HG03039 (cell line): ENCODE data around the gene NLRC5.
A peak's percentile ranks its signal among the peaks of the same experiment; 100 is the strongest.

Experiments
- ATAC-seq: cut with Tn5 transposase; IDR thresholded peaks from one replicate; pipeline ENCODE4 v1.9.1; 2021; ENCODE audit warnings: mild to moderate bottlenecking, moderate library complexity; ENCODE audit not compliant: unreplicated experiment

Gene NLRC5

GRCh38 chr16:57022445-57022844 is 33.1 kb downstream of the NLRC5 start:
- ATAC-seq = no peak

GRCh38 chr16:57023541-57024249 is 34.3 kb downstream of the NLRC5 start:
- no peak for ATAC-seq

- no peak for ATAC-seq
Observed at GRCh38 chr16:57024894-57025680, 35.7 kb downstream of the NLRC5 start.

GRCh38 chr16:57025941-57026777 is 36.8 kb downstream of the NLRC5 start:
- ATAC-seq = no peak

GRCh38 chr16:57026778-57027062 is 37.4 kb downstream of the NLRC5 start:
- no peak for ATAC-seq

- no peak for ATAC-seq
Observed at GRCh38 chr16:57027067-57027466, 37.7 kb downstream of the NLRC5 start.

- no peak for ATAC-seq
Observed at GRCh38 chr16:57028086-57028485, 38.7 kb downstream of the NLRC5 start.

- ATAC-seq = no peak
Observed at GRCh38 chr16:57029161-57030160, 40.1 kb downstream of the NLRC5 start.

GRCh38 chr16:57030346-57030902 is 41.1 kb downstream of the NLRC5 start:
- ATAC-seq = no peak

GRCh38 chr16:57031156-57031555 is 41.8 kb downstream of the NLRC5 start:
- no peak for ATAC-seq

GRCh38 chr16:57032346-57032745 is 43.0 kb downstream of the NLRC5 start:
- ATAC-seq = no peak

GRCh38 chr16:57032931-57033330 is 43.6 kb downstream of the NLRC5 start:
- ATAC-seq = no peak

- ATAC-seq = no peak
Observed at GRCh38 chr16:57036315-57036714, 47.0 kb downstream of the NLRC5 start.

GRCh38 chr16:57036945-57037344 is 47.6 kb downstream of the NLRC5 start:
- no peak for ATAC-seq

GRCh38 chr16:57038166-57038565 is 48.8 kb downstream of the NLRC5 start:
- ATAC-seq = no peak

GRCh38 chr16:57039148-57039812 is 49.9 kb downstream of the NLRC5 start:
- ATAC-seq = no peak

- peak; percentile 25 for ATAC-seq
Observed at GRCh38 chr16:57041182-57042156, 52.1 kb downstream of the NLRC5 start.
